H9 (cell line): Measurements from ENCODE around the gene ANXA8L1. TPM values are rescaled to one million over a fixed set of nuclear protein-coding genes. Genes with fewer than 3 reads are reported as not detected.
"Not testable (repeated sequence)": the region's sequence is repeated elsewhere in the genome, so short reads cannot be mapped to it uniquely, and the experiment has no call there.

Experiments used
- DNase-seq: peaks from one replicate; pipeline ENCODE4 v3.0.0-alpha.2; 2017
- H2AFZ ChIP-seq: one replicate; pipeline ENCODE4 v1.6.1; 2013; ENCODE audit warnings: mild to moderate bottlenecking, low read length, control low read depth, moderate library complexity
- H2AK5ac ChIP-seq: 2 replicates; pipeline ENCODE4 v1.6.1; 2013; ENCODE audit warnings: low read length, control low read depth, mixed read lengths; ENCODE audit not compliant: insufficient read length
- H2BK120ac ChIP-seq: one replicate; pipeline ENCODE4 v1.6.1; 2013; ENCODE audit warnings: low read depth, mild to moderate bottlenecking, low read length, control low read depth, inconsistent platforms; ENCODE audit not compliant: poor library complexity, severe bottlenecking
- H2BK12ac ChIP-seq: 2 replicates; pipeline ENCODE4 v1.6.1; 2013; ENCODE audit warnings: low read length, control low read depth, mixed read lengths, low read depth; ENCODE audit not compliant: insufficient read length
- H2BK15ac ChIP-seq: 2 replicates; pipeline ENCODE4 v1.6.1; 2013; ENCODE audit warnings: low read depth, low read length, control low read depth
- H2BK20ac ChIP-seq: one replicate; pipeline ENCODE4 v1.6.1; 2013; ENCODE audit warnings: low read depth, mild to moderate bottlenecking, low read length, control low read depth, inconsistent platforms; ENCODE audit not compliant: poor library complexity, severe bottlenecking
- H2BK5ac ChIP-seq: 2 replicates; pipeline ENCODE4 v1.6.1; 2013; ENCODE audit warnings: low read length, control low read depth, mixed read lengths; ENCODE audit not compliant: insufficient read length
- H3K14ac ChIP-seq: 2 replicates; pipeline ENCODE4 v1.6.1; 2013; ENCODE audit warnings: low read length, control low read depth; ENCODE audit not compliant: insufficient read depth
- H3K18ac ChIP-seq: 2 replicates; pipeline ENCODE4 v1.6.1; 2013; ENCODE audit warnings: low read depth, mild to moderate bottlenecking, mixed read lengths, low read length, control low read depth; ENCODE audit not compliant: insufficient read length
- H3K23ac ChIP-seq: 2 replicates; pipeline ENCODE4 v1.6.1; 2013; ENCODE audit warnings: low read length, control low read depth, mixed read lengths, low read depth; ENCODE audit not compliant: insufficient read length
- H3K23me2 ChIP-seq: 2 replicates; pipeline ENCODE4 v1.6.1; 2013; ENCODE audit warnings: low read depth, mild to moderate bottlenecking, mixed read lengths, low read length, control low read depth; ENCODE audit not compliant: insufficient read length, poor library complexity, severe bottlenecking
- H3K27ac ChIP-seq: 2 replicates; pipeline ENCODE4 v1.5.1; 2013; ENCODE audit warnings: low read length, control low read depth, mixed read lengths, low read depth; ENCODE audit not compliant: insufficient read length
- H3K27me3 ChIP-seq: 2 replicates; pipeline ENCODE4 v1.6.1; 2013; ENCODE audit warnings: low read length, control low read depth, inconsistent platforms; ENCODE audit not compliant: insufficient read depth
- H3K4ac ChIP-seq: 2 replicates; pipeline ENCODE4 v1.6.1; 2013; ENCODE audit warnings: low read depth, mild to moderate bottlenecking, control low read depth, inconsistent platforms, low read length, moderate library complexity
- H3K4me1 ChIP-seq: 2 replicates; pipeline ENCODE4 v1.6.1; 2013; ENCODE audit warnings: low read length, control low read depth, inconsistent platforms; ENCODE audit not compliant: insufficient read depth
- H3K4me2 ChIP-seq: 2 replicates; pipeline ENCODE4 v1.6.1; 2013; ENCODE audit warnings: low read length, control low read depth, mixed read lengths; ENCODE audit not compliant: insufficient read length, insufficient read depth
- H3K56ac ChIP-seq: 2 replicates; pipeline ENCODE4 v1.6.1; 2013; ENCODE audit warnings: low read depth, mild to moderate bottlenecking, mixed read lengths, low read length, control low read depth; ENCODE audit not compliant: insufficient read length
- H3K79me1 ChIP-seq: 2 replicates; pipeline ENCODE4 v1.6.1; 2013; ENCODE audit warnings: low read depth, mild to moderate bottlenecking, moderate library complexity, low read length, control low read depth, inconsistent platforms; ENCODE audit not compliant: insufficient read depth, poor library complexity, severe bottlenecking
- H3K79me2 ChIP-seq: 2 replicates; pipeline ENCODE4 v1.6.1; 2013; ENCODE audit warnings: low read length, control low read depth, inconsistent platforms; ENCODE audit not compliant: insufficient read depth
- H3K9ac ChIP-seq: 2 replicates; pipeline ENCODE4 v1.6.1; 2013; ENCODE audit warnings: low read length, control low read depth, mixed read lengths; ENCODE audit not compliant: insufficient read length; ENCODE audit errors: extremely low read depth
- H3K9me3 ChIP-seq: one replicate; pipeline ENCODE4 v1.6.1; 2013; ENCODE audit warnings: low read depth, low read length, inconsistent platforms; ENCODE audit not compliant: control insufficient read depth
- H3T11ph ChIP-seq: one replicate; pipeline ENCODE4 v1.6.1; 2013; ENCODE audit warnings: mild to moderate bottlenecking, low read length, control low read depth, inconsistent platforms
- H4K20me1 ChIP-seq: one replicate; pipeline ENCODE4 v1.6.1; 2013; ENCODE audit not compliant: control insufficient read depth, insufficient read length, insufficient read depth
- H4K5ac ChIP-seq: 2 replicates; pipeline ENCODE4 v1.6.1; 2013; ENCODE audit warnings: low read depth, mild to moderate bottlenecking, mixed read lengths, low read length, control low read depth; ENCODE audit not compliant: insufficient read length
- H4K8ac ChIP-seq: replicated peaks from 2 replicates; pipeline ENCODE4 v1.6.1; 2013; ENCODE audit warnings: low read length, control low read depth, mixed read lengths, low read depth; ENCODE audit not compliant: insufficient read length
- H4K91ac ChIP-seq: 2 replicates; pipeline ENCODE4 v1.6.1; 2013; ENCODE audit warnings: low read depth, mild to moderate bottlenecking, moderate library complexity, mixed read lengths, low read length, control low read depth; ENCODE audit not compliant: insufficient read length
- H3K27ac Mint-ChIP-seq, 3 experiments: 2 replicates in 2 of 3; 3 replicates in 1 of 3; pipeline ENCODE4 v1.8.0; 2020 to 2021; ENCODE audit warnings: mixed read lengths in 3 of 3, mild to moderate bottlenecking in 1 of 3, moderate library complexity in 1 of 3
- H3K27me3 Mint-ChIP-seq: 2 replicates; pipeline ENCODE4 v1.8.0; 2021; ENCODE audit warnings: low read depth, mild to moderate bottlenecking, moderate library complexity, mixed read lengths
- H3K36me3 Mint-ChIP-seq, 3 experiments: 2 replicates in 2 of 3; 3 replicates in 1 of 3; pipeline ENCODE4 v1.8.0; 2020 to 2021; ENCODE audit warnings: low read depth in 3 of 3, mixed read lengths in 3 of 3; ENCODE audit not compliant: insufficient read depth in 1 of 3
- H3K4me1 Mint-ChIP-seq, 2 experiments: 2 replicates each; pipeline ENCODE4 v1.8.0; 2020; ENCODE audit warnings: mixed read lengths in 2 of 2
- H3K4me3 Mint-ChIP-seq, 2 experiments: 2 replicates in 1 of 2; 3 replicates in 1 of 2; pipeline ENCODE4 v1.8.0; 2020 to 2021; ENCODE audit warnings: mild to moderate bottlenecking in 2 of 2, mixed read lengths in 2 of 2, moderate library complexity in 1 of 2
- H3K9me3 Mint-ChIP-seq, 2 experiments: 2 replicates in 1 of 2; 3 replicates in 1 of 2; pipeline ENCODE4 v1.8.0; 2020; ENCODE audit warnings: mild to moderate bottlenecking in 2 of 2, mixed read lengths in 2 of 2, moderate library complexity in 1 of 2
- WGBS: extraction: QIAGEN DNeasy Blood & Tissue Kit; methylation state at CpG from one replicate; pipeline ENCODE4 v1.1.7; 2013; ENCODE audit warnings: missing lambda C conversion rate, low lambda C conversion rate, mixed read lengths; ENCODE audit not compliant: insufficient read length; ENCODE audit errors: extremely low coverage; 5-methylcytosine and 5-hydroxymethylcytosine counted together
- long read RNA-seq: library from polyadenylated mRNA; unstranded; transcript quantifications from one replicate; pipeline ENCODE4 v2.0.0, GENCODE V29; 2020
- total RNA-seq: library from RNA; stranded (reverse); gene quantifications from 2 replicates; pipeline ENCODE4 v1.2.1, GENCODE V29; 2021

ANXA8L1 gene, protein sequence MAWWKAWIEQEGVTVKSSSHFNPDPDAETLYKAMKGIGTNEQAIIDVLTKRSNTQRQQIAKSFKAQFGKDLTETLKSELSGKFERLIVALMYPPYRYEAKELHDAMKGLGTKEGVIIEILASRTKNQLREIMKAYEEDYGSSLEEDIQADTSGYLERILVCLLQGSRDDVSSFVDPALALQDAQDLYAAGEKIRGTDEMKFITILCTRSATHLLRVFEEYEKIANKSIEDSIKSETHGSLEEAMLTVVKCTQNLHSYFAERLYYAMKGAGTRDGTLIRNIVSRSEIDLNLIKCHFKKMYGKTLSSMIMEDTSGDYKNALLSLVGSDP
- not detected in 2 replicates for total RNA-seq
- long read RNA-seq, result 0 reads

DNA sequence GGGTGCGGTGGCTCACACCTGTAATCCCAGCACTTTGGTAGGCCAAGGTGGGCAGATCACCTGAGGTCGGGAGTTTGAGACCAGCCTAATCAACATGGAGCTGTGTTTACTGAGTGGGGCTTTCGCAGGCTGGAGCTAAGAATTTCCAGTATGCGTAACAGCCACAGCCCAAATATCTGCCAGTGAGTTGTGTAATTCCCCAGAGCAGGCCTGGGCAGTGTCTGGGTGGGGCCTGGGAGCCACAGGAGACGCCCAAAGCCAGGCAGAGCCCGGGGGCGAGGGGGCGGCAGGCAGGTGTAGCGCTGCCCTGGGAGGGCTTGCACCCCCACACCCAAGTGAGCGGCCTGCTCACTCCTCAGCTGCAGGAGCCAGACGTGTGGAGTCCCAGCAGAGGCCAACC, at the start of gene ANXA8L1:
TSS of gene ANXA8L1 (plus strand) at position 371 of the 400 bp plus-strand sequence. CDS start 76 bp downstream, outside the sequence.
- H3K56ac ChIP-seq, H4K5ac ChIP-seq, H2BK20ac ChIP-seq, H2BK120ac ChIP-seq, H4K20me1 ChIP-seq, H3K23ac ChIP-seq, H3T11ph ChIP-seq, H3K4me1 ChIP-seq, H2AFZ ChIP-seq, H3K79me1 ChIP-seq, H3K18ac ChIP-seq, H3K9me3 ChIP-seq, H2BK15ac ChIP-seq, H2BK5ac ChIP-seq, H2AK5ac ChIP-seq, H3K27me3 ChIP-seq, H3K9me3 Mint-ChIP-seq, H3K4me2 ChIP-seq, H3K4me3 Mint-ChIP-seq, H3K23me2 ChIP-seq, H2BK12ac ChIP-seq, H4K8ac ChIP-seq, H3K14ac ChIP-seq, H4K91ac ChIP-seq, DNase-seq, H3K27ac ChIP-seq, H3K27ac Mint-ChIP-seq, H3K4me1 Mint-ChIP-seq, H3K36me3 Mint-ChIP-seq, H3K4ac ChIP-seq, H3K27me3 Mint-ChIP-seq, H3K9ac ChIP-seq, H3K79me2 ChIP-seq: not testable (repeated sequence)
- WGBS, result no CpG with 5 or more reads among the region's 11 CpGs
